CD14-positive monocyte (primary cell): ENCODE measurements around the gene CCL8. TPM values are rescaled to one million over a fixed set of nuclear protein-coding genes. Genes with fewer than 3 reads are reported as not detected.
A peak's percentile ranks its signal among the peaks of the same experiment; 100 is the strongest.

Source experiments
- DNase-seq, 3 donors: peaks; one replicate each; pipeline ENCODE4 v3.0.0-alpha.2; 2011 to 2022
- H2AFZ ChIP-seq: 2 replicates; pipeline ENCODE4 v1.6.0; 2012; ENCODE audit warnings: mild to moderate bottlenecking, low read depth, low read length, inconsistent platforms; ENCODE audit not compliant: insufficient read depth, poor library complexity, severe bottlenecking
- H3K27ac ChIP-seq, 2 donors: 1 replicate in 1 of 2; 2 replicates in 1 of 2; pipeline ENCODE4 v1.5.1; 2012 to 2013; ENCODE audit warnings: low read length in 2 of 2, control low read depth in 1 of 2, inconsistent platforms in 1 of 2, low read depth in 1 of 2, mild to moderate bottlenecking in 1 of 2
- H3K27me3 ChIP-seq, 2 donors: one replicate each; pipeline versions ENCODE4 v1.6.0 to v1.6.1; 2011 to 2013; ENCODE audit warnings: low read length in 2 of 2; ENCODE audit not compliant: control insufficient read depth in 2 of 2, insufficient read depth in 2 of 2
- H3K36me3 ChIP-seq, 2 donors: replicated peaks in 1 of 2; 1 replicate in 1 of 2; 2 replicates in 1 of 2; pipeline versions ENCODE4 v1.5.1 to v1.6.1; 2012 to 2013; ENCODE audit warnings: low read length in 2 of 2, control low read depth in 1 of 2, inconsistent platforms in 1 of 2, mild to moderate bottlenecking in 1 of 2; ENCODE audit not compliant: insufficient read depth in 2 of 2, control insufficient read depth in 1 of 2
- H3K4me1 ChIP-seq, 2 donors: 1 replicate in 1 of 2; 2 replicates in 1 of 2; pipeline versions ENCODE4 v1.5.1 to v1.6.1; 2012 to 2013; ENCODE audit warnings: low read length in 2 of 2, control low read depth in 1 of 2, inconsistent platforms in 1 of 2, mild to moderate bottlenecking in 1 of 2, moderate library complexity in 1 of 2; ENCODE audit not compliant: insufficient read depth in 2 of 2, control insufficient read depth in 1 of 2
- H3K4me2 ChIP-seq: replicated peaks from 2 replicates; pipeline ENCODE3; 2012; ENCODE audit warnings: low read length, moderate library complexity, mild to moderate bottlenecking; ENCODE audit not compliant: poor library complexity, severe bottlenecking; ENCODE audit errors: extremely low read depth
- H3K4me3 ChIP-seq, 3 experiments: fragments of 200-600 bp in 1 of 3; sonication (generic) in 1 of 3; replicated peaks in 1 of 3; 1 replicate in 2 of 3; 2 replicates in 1 of 3; pipeline ENCODE4 v1.5.1; 2011 to 2013; ENCODE audit warnings: low read length in 3 of 3, mild to moderate bottlenecking in 3 of 3, control low read depth in 2 of 3, low read depth in 2 of 3, inconsistent platforms in 1 of 3, moderate library complexity in 1 of 3
- H3K79me2 ChIP-seq: 2 replicates; pipeline ENCODE4 v1.6.0; 2012; ENCODE audit warnings: mild to moderate bottlenecking, control low read depth, inconsistent platforms, low read length, moderate library complexity; ENCODE audit not compliant: insufficient read depth
- H3K9ac ChIP-seq: 2 replicates; pipeline ENCODE4 v1.6.0; 2017; ENCODE audit warnings: low read length, mild to moderate bottlenecking; ENCODE audit not compliant: insufficient read depth, poor library complexity, severe bottlenecking
- H3K9me3 ChIP-seq, 2 donors: replicated peaks in 1 of 2; 1 replicate in 1 of 2; 2 replicates in 1 of 2; pipeline versions ENCODE4 v1.5.1 to v1.6.1; 2012 to 2013; ENCODE audit warnings: low read length in 2 of 2, control low read depth in 1 of 2; ENCODE audit not compliant: control insufficient read depth in 1 of 2, insufficient read depth in 1 of 2
- H4K20me1 ChIP-seq: 2 replicates; pipeline ENCODE4 v1.6.0; 2012; ENCODE audit warnings: mild to moderate bottlenecking, low read length, control low read depth, moderate library complexity; ENCODE audit not compliant: insufficient read depth
- H3K27ac Mint-ChIP-seq, 7 donors: one replicate each; pipeline ENCODE4 v1.8.0; 2020; ENCODE audit warnings: mild to moderate bottlenecking in 7 of 7, mixed read lengths in 7 of 7, moderate library complexity in 6 of 7, inconsistent platforms in 2 of 7
- H3K27me3 Mint-ChIP-seq, 3 donors: one replicate each; pipeline ENCODE4 v1.8.0; 2021 to 2022; ENCODE audit warnings: low read depth in 3 of 3, mild to moderate bottlenecking in 3 of 3, mixed read lengths in 3 of 3, moderate library complexity in 3 of 3, inconsistent platforms in 1 of 3
- H3K36me3 Mint-ChIP-seq, 2 donors: one replicate each; pipeline ENCODE4 v1.8.0; 2020; ENCODE audit warnings: mixed read lengths in 2 of 2, inconsistent platforms in 1 of 2, mild to moderate bottlenecking in 1 of 2
- H3K4me1 Mint-ChIP-seq: one replicate; pipeline ENCODE4 v1.8.0; 2020; ENCODE audit warnings: mild to moderate bottlenecking, mixed read lengths
- H3K4me3 Mint-ChIP-seq, 2 donors: one replicate each; pipeline ENCODE4 v1.8.0; 2020; ENCODE audit warnings: mild to moderate bottlenecking in 2 of 2, mixed read lengths in 2 of 2, moderate library complexity in 1 of 2
- H3K9me3 Mint-ChIP-seq, 7 donors: one replicate each; pipeline ENCODE4 v1.8.0; 2020 to 2022; ENCODE audit warnings: mixed read lengths in 7 of 7, mild to moderate bottlenecking in 6 of 7, moderate library complexity in 6 of 7, inconsistent platforms in 2 of 7
- WGBS: methylation state at CpG from one replicate; pipeline ENCODE4 v1.1.5; 2013; ENCODE audit warnings: missing lambda C conversion rate; ENCODE audit not compliant: insufficient coverage; 5-methylcytosine and 5-hydroxymethylcytosine counted together
- intact Hi-C, 2 donors: fragments of 100-400 bp; cut with micrococcal nuclease; formaldehyde crosslinking; loops; one replicate each; pipeline versions ENCODE4 v1.15.0 to v1.15.1; 2023
- polyA plus RNA-seq, 3 donors: library from polyadenylated mRNA; depleted of rRNA in 1 of 3; unstranded in 2 of 3; stranded (reverse) in 1 of 3; fragments of 300-500 nt in 2 of 3; fragments of >200 nt in 1 of 3; fragmentation: Illumina TruSeq in 2 of 3; gene quantifications; 1 replicate in 2 of 3; 2 replicates in 1 of 3; pipeline ENCODE4 v1.2.3, GENCODE V29; 2012 to 2021
- TF ChIP-seq, protein P1 (sequence below): fragments of 200-600 bp; IDR thresholded peaks from one replicate; pipeline ENCODE4 v1.8.0; 2022; ENCODE audit warnings: antibody characterized with exemption, mild to moderate bottlenecking

CCL8 gene
- polyA plus RNA-seq, 3 donors: 0.17 to 1.3 (median 0.98) TPM

DNA sequence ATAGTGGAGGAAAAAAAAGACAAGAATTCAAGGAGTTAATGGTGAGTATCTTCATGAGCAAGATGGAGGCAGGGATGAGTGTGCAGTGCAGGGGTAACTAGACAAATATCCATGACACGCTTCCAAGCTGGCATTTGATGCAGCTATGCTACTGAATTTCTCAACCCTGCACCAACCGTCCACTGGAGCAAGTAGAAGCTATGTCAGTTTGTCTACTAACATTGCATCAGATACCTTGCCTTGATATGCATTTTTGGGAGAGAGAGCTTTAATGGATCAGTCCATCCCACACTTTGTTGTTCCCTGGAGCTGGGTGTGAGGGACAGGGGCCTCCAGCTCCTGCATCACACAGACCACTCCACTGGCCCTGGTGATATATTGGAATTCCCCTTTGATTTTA, 17.2 kb upstream of the CCL8 start:
- H3K27me3 Mint-ChIP-seq: peaks cover 2 to 3% (median 2%) of the 10 kb centered on the region in 3 donors
- no peaks in the 10 kb centered on the region for H3K27me3 ChIP-seq
- TF ChIP-seq, protein P1, sequence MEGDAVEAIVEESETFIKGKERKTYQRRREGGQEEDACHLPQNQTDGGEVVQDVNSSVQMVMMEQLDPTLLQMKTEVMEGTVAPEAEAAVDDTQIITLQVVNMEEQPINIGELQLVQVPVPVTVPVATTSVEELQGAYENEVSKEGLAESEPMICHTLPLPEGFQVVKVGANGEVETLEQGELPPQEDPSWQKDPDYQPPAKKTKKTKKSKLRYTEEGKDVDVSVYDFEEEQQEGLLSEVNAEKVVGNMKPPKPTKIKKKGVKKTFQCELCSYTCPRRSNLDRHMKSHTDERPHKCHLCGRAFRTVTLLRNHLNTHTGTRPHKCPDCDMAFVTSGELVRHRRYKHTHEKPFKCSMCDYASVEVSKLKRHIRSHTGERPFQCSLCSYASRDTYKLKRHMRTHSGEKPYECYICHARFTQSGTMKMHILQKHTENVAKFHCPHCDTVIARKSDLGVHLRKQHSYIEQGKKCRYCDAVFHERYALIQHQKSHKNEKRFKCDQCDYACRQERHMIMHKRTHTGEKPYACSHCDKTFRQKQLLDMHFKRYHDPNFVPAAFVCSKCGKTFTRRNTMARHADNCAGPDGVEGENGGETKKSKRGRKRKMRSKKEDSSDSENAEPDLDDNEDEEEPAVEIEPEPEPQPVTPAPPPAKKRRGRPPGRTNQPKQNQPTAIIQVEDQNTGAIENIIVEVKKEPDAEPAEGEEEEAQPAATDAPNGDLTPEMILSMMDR: no peak

DNA sequence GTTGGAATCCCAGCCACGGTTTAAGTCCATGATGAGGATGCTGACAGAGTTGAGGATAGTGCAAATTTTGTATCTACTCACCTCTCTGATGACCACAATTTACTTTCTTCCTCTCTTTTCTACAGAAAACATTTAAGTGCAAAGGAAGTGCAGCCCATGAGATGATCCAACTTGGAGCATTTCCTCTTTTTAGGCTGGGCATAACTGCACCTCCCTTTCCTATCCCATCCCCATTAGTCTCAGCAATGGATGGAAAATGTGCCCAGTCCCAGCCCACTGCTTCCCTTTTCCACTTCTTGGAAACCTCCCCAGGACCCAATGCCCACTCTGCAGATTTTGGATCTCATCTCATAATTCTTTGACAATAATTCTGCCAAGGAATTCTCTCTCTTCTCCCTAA, 16.6 kb upstream of the CCL8 start:
- intact Hi-C loops: loop anchor here in 1 of 2 donors (5.0 to 10.0 kb wide), 2 partner anchors 62 to 95 kb away; partner anchors contain the start of gene CCL1
- no peak overlapping the region for H3K4me3 ChIP-seq
- no peak overlapping the region for H3K4me3 Mint-ChIP-seq
- H3K9me3 ChIP-seq: no peaks in the 10 kb centered on the region
- WGBS: no CpG with 5 or more reads among the region's 1 CpG
- no peaks in the 10 kb centered on the region for H3K36me3 Mint-ChIP-seq
- TF ChIP-seq, protein P1: no peak
- H3K27me3 ChIP-seq: no peaks in the 10 kb centered on the region
- H3K4me1 Mint-ChIP-seq: peaks cover 69% of the 10 kb centered on the region
- peak in 1 of 3 donors; percentile 37 for DNase-seq
- no peaks in the 10 kb centered on the region for H4K20me1 ChIP-seq
- H3K4me1 ChIP-seq: peaks cover 52 to 59% of the 10 kb centered on the region in 2 donors
- no peak overlapping the region for H3K27ac ChIP-seq
- no peaks in the 10 kb centered on the region for H3K36me3 ChIP-seq
- no peak overlapping the region for H3K9ac ChIP-seq
- H3K4me2 ChIP-seq: no peak overlapping the region
- peak overlapping the region in 1 of 7 donors; percentile 77 for H3K27ac Mint-ChIP-seq
- H2AFZ ChIP-seq: no peak overlapping the region
- H3K27me3 Mint-ChIP-seq: peaks cover 2 to 3% (median 2%) of the 10 kb centered on the region in 3 donors
- no peaks in the 10 kb centered on the region for H3K79me2 ChIP-seq
- H3K9me3 Mint-ChIP-seq: peaks cover 0 to 3% (median 0%) of the 10 kb centered on the region in 7 donors

More for the DNA sequence above, 17.2 kb upstream of the CCL8 start:
- Mint-ChIP-seq H3K27ac (no peak overlapping the region), H3K36me3 (no peaks in the 10 kb centered on the region), H3K4me3 (no peak overlapping the region), H3K4me1 (peaks cover 63% of the 10 kb centered on the region), H3K9me3 (peaks cover 0 to 3% (median 0%) of the 10 kb centered on the region in 7 donors)
- peaks cover 45 to 53% of the 10 kb centered on the region in 2 donors for H3K4me1 ChIP-seq
- H4K20me1 ChIP-seq: no peaks in the 10 kb centered on the region
- no peaks in the 10 kb centered on the region for H3K36me3 ChIP-seq
- H3K4me3 ChIP-seq: no peak overlapping the region
- no peaks in the 10 kb centered on the region for H3K9me3 ChIP-seq
- H3K79me2 ChIP-seq: no peaks in the 10 kb centered on the region
- no CpG with 5 or more reads among the region's 2 CpGs for WGBS
- no peak overlapping the region for H3K9ac ChIP-seq
- intact Hi-C loops: loop anchor here in 1 of 2 donors (5.0 to 10.0 kb wide), 2 partner anchors 63 to 95 kb away; partner anchors contain the start of gene CCL1
- H3K4me2 ChIP-seq: no peak overlapping the region
- peak in 1 of 3 donors; percentile 31 for DNase-seq
- H3K27ac ChIP-seq: no peak overlapping the region
- no peak overlapping the region for H2AFZ ChIP-seq
